NCI-H1436 (cell line): ENCODE measurements around the gene LUC7L3.
"Not testable (repeated sequence)": the region's sequence is repeated elsewhere in the genome, so short reads cannot be mapped to it uniquely, and the experiment has no call there.

ENCODE experiments used
- DNase-seq: peaks from one replicate; lab custom pipeline; 2025; lab: John Stamatoyannopoulos, UW

Gene LUC7L3, protein sequence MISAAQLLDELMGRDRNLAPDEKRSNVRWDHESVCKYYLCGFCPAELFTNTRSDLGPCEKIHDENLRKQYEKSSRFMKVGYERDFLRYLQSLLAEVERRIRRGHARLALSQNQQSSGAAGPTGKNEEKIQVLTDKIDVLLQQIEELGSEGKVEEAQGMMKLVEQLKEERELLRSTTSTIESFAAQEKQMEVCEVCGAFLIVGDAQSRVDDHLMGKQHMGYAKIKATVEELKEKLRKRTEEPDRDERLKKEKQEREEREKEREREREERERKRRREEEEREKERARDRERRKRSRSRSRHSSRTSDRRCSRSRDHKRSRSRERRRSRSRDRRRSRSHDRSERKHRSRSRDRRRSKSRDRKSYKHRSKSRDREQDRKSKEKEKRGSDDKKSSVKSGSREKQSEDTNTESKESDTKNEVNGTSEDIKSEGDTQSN

DNA sequence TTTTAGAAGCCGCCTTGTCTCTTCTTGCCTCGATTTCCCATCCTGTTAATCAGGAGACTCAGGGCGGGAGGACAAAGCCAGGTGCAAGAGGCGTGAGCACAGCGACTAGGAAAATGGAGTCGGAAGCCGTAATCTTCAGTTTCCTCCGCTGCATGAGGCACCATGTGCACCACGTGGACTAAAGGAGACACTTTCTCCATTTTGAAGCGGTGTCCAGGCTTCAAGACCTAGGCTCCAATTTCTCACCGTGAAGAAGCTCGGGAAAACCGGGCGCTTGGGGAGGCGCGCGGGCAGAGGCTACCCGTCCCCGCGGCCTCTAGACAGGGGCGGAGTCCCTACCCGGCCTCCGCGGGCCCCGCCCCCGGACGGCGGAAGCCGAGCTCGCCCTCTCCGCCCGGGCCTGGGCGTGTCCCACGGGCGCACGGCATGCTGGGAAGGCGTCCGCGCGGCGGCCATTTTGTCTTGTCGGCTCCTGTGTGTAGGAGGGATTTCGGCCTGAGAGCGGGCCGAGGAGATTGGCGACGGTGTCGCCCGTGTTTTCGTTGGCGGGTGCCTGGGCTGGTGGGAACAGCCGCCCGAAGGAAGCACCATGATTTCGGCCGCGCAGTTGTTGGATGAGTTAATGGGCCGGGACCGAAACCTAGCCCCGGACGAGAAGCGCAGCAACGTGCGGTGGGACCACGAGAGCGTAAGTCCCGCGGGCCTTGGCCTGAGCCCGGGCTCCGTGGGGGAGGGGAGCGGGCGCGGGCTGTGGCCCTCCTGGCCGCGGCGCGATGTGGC, at the start of gene LUC7L3:
TSS of gene LUC7L3 (plus strand) at position 460 of the 780 bp plus-strand sequence. CDS start at position 590, 130 bp downstream.
- peak; percentile 97 for DNase-seq

DNA sequence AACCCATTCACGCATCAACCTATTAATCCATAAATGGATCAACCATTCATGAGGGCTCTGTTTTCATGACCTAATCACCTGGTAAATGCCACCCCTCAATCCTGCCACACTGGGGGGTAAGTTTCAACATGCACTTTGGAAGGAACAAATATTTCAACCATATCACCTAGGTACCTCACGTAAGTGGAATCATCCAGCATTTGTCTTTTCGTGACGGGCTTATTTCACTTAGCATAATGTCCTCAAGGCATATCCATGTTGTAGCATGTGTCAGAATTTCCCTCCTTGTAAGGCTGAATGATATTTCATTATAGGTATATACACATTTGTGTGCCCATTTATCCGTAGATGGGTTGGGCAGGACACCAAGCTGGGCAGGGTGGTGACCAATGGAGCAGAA, 47.3 kb upstream of the LUC7L3 start:
- DNase-seq = no peak

DNA sequence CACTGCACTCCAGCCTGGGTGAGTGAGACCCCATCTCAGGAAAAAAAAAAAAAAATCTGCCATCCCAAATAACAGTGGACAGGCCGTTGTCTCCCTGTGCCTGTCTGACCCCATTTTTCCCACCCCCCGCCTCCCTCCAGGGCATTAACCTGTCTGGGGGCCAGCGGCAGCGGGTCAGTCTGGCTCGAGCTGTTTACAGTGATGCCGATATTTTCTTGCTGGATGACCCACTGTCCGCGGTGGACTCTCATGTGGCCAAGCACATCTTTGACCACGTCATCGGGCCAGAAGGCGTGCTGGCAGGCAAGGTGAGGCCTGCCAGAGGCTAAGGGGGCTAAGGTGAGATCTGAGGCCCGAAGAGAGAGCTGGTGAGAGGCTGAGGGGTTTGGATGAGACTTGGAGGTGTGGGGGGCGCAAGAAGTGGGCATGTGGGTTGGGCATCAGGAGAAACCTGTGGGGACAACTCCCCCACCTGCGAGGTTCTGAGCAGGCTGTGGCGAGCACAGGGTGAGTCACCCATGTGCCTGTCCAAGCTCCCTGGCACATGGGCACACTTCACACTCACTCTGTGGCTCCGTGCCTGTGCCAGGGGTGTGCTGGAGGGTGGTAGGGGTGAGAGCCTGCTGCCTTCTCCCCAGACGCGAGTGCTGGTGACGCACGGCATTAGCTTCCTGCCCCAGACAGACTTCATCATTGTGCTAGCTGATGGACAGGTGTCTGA, 46.4 kb upstream of the LUC7L3 start:
- no peak for DNase-seq

GRCh38 chr17:50675190-50675589, 44.2 kb upstream of the LUC7L3 start:
- DNase-seq = no peak

DNA sequence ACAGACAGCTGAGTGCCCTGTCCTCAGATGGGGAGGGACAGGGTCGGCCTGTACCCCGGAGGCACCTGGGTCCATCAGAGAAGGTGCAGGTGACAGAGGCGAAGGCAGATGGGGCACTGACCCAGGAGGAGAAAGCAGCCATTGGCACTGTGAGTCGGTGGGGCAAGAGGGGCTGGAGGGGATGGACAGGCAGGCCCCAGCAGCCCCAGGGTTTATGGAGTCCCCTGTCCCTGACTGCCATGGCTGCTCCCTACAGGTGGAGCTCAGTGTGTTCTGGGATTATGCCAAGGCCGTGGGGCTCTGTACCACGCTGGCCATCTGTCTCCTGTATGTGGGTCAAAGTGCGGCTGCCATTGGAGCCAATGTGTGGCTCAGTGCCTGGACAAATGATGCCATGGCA, 43.8 kb upstream of the LUC7L3 start:
- DNase-seq = no peak

DNA sequence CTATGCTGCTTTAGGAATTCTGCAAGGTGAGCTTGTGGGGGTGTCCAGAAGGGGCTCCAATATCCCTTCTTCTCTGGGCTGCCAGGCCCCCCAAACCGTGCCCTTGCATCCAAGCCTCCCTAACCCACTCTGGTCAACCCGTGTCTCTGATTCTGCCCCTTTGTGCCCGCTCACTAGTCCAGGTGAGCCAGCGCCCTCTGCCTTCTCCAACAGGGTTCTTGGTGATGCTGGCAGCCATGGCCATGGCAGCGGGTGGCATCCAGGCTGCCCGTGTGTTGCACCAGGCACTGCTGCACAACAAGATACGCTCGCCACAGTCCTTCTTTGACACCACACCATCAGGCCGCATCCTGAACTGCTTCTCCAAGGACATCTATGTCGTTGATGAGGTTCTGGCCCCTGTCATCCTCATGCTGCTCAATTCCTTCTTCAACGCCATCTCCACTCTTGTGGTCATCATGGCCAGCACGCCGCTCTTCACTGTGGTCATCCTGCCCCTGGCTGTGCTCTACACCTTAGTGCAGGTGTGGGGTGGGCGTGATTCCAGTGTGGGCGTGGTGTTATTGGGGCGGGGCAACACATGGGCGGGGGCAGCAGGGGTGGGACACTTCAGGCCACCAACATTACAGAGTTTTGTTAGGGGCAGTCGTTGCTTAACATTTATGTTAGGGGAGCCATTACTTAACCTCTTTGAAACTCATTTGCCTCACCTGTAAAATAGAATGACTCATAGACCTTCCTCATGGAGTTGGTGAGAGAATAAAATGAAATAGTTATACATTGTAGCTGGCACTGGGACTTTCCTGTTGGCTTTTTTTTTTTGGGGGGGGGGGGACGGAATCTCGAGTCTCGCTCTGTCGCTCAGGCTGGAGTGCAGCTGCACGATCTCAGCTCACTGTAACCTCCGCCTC, 43.1 kb upstream of the LUC7L3 start:
- DNase-seq = no peak

DNA sequence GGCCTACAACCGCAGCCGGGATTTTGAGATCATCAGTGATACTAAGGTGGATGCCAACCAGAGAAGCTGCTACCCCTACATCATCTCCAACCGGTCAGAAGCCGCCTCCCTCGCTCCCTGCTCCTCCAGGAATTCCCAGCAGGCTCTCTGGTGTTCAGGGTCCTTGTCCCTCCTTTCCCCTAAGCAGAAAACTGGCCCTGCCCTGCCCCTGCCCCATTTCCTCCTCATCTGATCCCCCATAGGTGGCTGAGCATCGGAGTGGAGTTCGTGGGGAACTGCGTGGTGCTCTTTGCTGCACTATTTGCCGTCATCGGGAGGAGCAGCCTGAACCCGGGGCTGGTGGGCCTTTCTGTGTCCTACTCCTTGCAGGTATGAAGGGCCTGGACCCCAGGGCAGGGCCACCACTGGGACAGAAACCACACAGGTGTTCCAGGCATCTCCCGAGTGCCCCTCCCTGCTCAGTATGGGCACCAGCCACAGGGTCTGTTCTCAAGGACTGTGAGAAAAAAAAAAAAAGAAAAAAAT, 41.5 kb upstream of the LUC7L3 start:
- no peak for DNase-seq

DNA sequence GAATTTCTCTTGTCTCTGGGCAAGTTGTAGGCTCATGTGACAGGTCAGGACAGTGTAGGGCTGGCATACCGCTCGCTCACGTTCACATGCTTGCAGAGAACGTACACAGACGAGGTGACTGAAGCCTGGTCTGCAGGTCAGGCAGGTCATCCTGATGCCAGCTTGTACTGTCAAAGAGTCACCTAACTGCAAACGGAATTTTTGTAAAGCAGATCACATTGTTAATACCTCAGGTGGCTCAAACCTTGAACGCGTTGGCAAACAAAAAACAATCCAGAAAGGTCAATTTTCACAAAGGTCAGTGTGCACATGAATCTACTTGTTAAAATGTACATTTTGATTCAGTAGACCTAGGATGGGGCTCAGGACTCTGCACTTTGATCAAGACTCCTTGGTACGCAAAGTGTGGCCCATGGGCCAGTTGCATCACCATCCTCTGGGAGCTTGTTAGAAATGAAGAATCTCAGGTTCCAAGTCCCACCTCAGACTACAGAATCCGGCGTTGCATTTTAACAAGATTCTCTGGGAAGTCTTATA, 40.3 kb upstream of the LUC7L3 start:
- DNase-seq = no peak

DNA sequence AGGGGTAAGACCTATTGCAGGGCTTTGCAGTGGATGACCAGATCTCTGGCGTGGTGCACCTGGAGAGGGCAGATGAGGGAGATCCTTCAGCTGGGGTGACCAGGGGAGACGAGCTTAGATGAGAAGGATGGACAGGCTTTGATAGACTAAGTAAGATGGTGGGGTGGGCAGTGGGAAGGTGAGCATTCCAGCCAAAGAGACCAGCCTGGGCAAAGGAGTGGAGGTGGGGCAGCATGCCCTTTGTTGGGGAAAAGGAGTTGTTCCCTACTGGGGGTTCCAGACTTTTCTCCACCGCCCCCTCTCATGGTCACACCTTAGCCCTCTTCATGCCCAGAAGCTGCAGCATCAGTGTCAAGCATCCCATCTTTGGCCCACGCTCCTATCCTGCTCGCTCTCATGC, 39.3 kb upstream of the LUC7L3 start:
- no peak for DNase-seq

DNA sequence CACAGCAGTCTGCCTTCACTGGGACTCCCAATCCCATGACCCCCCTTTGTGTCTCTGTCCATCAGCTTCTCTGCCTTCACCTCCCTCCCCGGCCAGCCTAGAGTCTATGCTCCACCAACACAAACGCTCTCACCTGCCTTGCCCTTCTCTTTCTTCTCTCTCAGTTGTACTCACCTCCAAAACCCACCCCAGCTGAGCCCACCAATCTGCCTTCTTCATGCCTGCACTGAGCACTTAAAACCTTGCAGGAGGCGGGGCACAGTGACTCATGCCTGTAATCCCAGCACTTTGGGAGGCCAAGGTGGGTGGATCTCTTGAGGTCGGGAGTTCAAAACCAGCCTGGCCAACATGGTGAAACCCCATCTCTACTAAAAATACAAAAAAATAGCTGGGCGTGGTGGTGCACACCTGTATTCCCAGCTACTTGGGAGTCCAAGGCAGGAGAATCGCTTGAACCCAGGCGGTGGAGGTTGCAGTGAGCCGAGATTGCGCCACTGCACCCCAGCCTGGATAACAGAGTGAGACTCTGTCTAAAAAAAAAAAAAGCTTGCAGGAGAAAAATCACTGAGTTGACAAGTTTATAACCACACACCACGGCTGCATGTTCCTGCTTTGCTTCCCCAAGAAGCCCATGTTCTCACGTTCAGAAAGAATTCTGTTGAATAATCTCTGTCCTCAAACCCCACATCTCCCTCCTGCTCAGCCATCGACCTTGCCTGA, 38.7 kb upstream of the LUC7L3 start:
- not testable (repeated sequence) for DNase-seq

GRCh38 chr17:50681263-50682200, 37.9 kb upstream of the LUC7L3 start:
- DNase-seq = peak; percentile 68

- no peak for DNase-seq
These were observed 37.0 kb upstream of the LUC7L3 start for GRCh38 chr17:50682441-50682840.

DNA sequence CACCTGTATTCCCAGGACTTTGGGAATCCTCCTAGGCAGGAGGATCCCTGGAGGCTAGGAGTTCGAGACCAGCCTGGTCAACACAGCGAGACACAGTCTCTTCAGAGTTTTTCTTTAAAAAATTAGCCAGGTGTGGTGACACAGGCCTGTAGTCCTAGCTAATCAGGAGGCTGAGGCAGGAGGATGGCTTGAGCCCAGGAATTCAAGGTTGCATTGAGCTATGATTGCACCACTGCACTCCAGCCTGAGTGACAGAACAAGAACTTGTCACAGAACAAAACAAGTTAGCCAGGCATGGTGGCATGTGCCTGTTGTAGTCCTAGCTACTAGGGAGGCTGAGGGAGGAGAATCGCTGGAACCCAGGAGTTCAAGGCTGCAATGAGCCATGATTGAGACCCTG, 36.5 kb upstream of the LUC7L3 start:
- DNase-seq = no peak

DNA sequence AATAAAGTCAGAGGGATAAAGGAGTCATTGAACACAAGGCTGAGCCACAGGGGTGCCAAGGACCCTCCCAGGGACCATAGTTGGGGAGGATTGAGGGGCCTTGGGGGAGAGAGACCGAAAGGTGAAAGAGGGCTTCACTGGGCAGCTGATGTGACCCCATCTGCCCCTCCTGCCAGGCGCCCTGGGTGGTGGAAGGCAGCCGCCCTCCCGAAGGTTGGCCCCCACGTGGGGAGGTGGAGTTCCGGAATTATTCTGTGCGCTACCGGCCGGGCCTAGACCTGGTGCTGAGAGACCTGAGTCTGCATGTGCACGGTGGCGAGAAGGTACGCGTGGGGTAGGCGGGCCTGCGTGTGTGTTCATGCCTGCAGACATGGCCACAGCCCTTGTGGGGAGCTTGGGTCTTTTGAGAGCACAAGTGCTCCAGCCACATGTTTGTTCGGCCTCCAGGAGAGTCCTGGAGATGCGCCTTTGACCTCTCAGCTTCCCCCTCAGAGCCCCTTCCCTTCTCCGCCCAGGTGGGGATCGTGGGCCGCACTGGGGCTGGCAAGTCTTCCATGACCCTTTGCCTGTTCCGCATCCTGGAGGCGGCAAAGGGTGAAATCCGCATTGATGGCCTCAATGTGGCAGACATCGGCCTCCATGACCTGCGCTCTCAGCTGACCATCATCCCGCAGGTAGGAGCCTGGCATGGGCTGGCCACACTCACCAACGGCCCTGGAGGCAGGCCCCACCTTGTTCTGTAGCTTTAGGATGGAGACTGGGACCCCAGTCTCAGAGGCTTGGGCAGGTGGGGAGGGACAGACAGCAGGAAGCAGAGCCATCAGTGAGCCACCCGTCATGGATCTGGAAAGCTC, 35.7 kb upstream of the LUC7L3 start:
- DNase-seq = no peak

DNA sequence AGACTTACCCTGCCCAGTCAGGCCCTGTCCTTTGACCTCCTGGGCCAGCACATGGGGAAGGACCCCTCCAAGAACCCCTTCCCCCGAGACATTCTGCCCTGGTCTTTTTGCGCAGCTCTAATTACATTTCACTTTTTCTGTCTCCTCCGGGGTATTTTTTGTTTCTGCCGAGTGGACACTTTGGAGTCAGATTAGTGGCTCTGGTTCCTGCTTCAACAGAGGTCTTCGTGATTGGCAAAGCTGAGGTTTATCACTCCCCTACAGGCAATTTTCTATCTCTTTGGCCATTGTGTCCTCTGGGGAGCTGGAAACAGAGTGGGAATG, 35.2 kb upstream of the LUC7L3 start:
- no peak for DNase-seq

DNA sequence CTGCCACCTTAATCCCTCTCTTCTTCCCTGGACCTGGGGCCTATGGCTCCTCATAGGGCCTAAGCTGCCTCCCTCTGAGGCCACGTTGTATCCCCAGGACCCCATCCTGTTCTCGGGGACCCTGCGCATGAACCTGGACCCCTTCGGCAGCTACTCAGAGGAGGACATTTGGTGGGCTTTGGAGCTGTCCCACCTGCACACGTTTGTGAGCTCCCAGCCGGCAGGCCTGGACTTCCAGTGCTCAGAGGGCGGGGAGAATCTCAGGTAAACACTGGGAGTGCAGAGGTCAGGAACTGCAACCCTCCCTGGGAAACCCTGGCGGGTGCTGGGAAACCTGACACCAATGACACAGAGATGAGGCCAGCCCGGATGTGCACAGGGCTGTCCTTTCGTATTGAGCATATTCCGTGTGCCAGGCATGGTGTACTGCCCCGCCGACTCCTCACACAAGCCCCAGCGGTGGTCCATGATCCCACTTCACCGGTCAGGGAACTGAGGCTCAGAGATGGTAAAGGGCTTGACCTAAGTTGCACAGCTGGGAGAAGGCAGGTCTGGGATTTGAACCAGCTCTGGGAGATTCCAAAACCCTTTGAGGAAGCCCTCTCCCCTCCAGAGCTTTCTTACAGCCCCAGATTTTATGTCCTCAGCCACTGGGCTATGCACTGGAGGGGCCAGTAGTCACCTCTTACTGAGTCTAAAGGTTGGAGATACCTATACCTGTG, 34.6 kb upstream of the LUC7L3 start:
- no peak for DNase-seq

GRCh38 chr17:50685334-50685665, 34.1 kb upstream of the LUC7L3 start:
- DNase-seq = no peak
